SK-N-SH treated with all-trans-retinoic acid at 6 μM for 48 hours (cell line): ENCODE data around the gene ELOVL6.

Source experiments
- ATAC-seq: fragments of 200-7000 bp; cut with Tn5 transposase; 3 replicates; pipeline ENCODE4 v1.9.1; 2020; ENCODE audit warnings: mild to moderate bottlenecking, moderate library complexity
- ARNTL ChIP-seq: fragments of 450-650 bp; formaldehyde crosslinking; IDR thresholded peaks from 2 replicates; pipeline ENCODE4 v1.5.0; 2020; ENCODE audit warnings: low read depth, mild to moderate bottlenecking, moderate library complexity, borderline replicate concordance
- BACH2 ChIP-seq: fragments of 250-450 bp; sonication (Bioruptor Pico); IDR thresholded peaks from 2 replicates; pipeline ENCODE4 v1.9.0; 2021; ENCODE audit warnings: mild to moderate bottlenecking, borderline replicate concordance
- CSDC2 ChIP-seq: fragments of 250-450 bp; sonication (Bioruptor Pico); IDR thresholded peaks from 2 replicates; pipeline ENCODE4 v1.5.0; 2020; ENCODE audit warnings: mild to moderate bottlenecking, moderate library complexity
- ESRRG ChIP-seq: fragments of 250-450 bp; sonication (Bioruptor Pico); IDR thresholded peaks from 2 replicates; pipeline ENCODE4 v1.6.1; 2021; ENCODE audit warnings: mild to moderate bottlenecking
- GLIS3 ChIP-seq: fragments of 250-450 bp; sonication (Bioruptor Pico); IDR thresholded peaks from 2 replicates; pipeline ENCODE4 v1.5.0; 2020; ENCODE audit warnings: mild to moderate bottlenecking, moderate library complexity
- ISL1 ChIP-seq: fragments of 250-450 bp; sonication (Bioruptor Pico); IDR thresholded peaks from 2 replicates; pipeline ENCODE4 v2.1.2; 2022; ENCODE audit warnings: mild to moderate bottlenecking, moderate library complexity
- OSR1 ChIP-seq: fragments of 250-450 bp; sonication (Bioruptor Pico); IDR thresholded peaks from 2 replicates; pipeline ENCODE4 v1.8.0; 2022; ENCODE audit warnings: moderate library complexity, mild to moderate bottlenecking, inconsistent platforms
- PPARA ChIP-seq: fragments of 250-450 bp; sonication (Bioruptor Pico); IDR thresholded peaks from 2 replicates; pipeline ENCODE4 v1.5.0; 2020; ENCODE audit warnings: mild to moderate bottlenecking, borderline replicate concordance
- RARB ChIP-seq: fragments of 250-450 bp; sonication (Bioruptor Pico); IDR thresholded peaks from 2 replicates; pipeline ENCODE4 v1.8.0; 2021; ENCODE audit warnings: mild to moderate bottlenecking, moderate library complexity
- SNAI2 ChIP-seq: fragments of 250-450 bp; sonication (Bioruptor Pico); IDR thresholded peaks from 2 replicates; pipeline ENCODE4 v1.5.0; 2020; ENCODE audit warnings: mild to moderate bottlenecking, moderate library complexity
- TCF4 ChIP-seq: fragments of 250-450 bp; sonication (Bioruptor Pico); IDR thresholded peaks from 2 replicates; pipeline ENCODE4 v1.8.0; 2021; ENCODE audit warnings: mild to moderate bottlenecking, moderate library complexity, borderline replicate concordance
- TOX ChIP-seq: fragments of 250-450 bp; sonication (Bioruptor Pico); IDR thresholded peaks from 2 replicates; pipeline ENCODE4 v1.8.0; 2021; ENCODE audit warnings: mild to moderate bottlenecking, moderate library complexity, borderline replicate concordance
- ZC3H10 ChIP-seq: fragments of 250-450 bp; sonication (Bioruptor Pico); IDR thresholded peaks from 2 replicates; pipeline ENCODE4 v1.5.1; 2021; ENCODE audit warnings: mild to moderate bottlenecking, moderate library complexity
- ZFP3 ChIP-seq: fragments of 250-450 bp; sonication (Bioruptor Pico); IDR thresholded peaks from 2 replicates; pipeline ENCODE4 v1.5.0; 2020; ENCODE audit warnings: mild to moderate bottlenecking, moderate library complexity
- ZFP30 ChIP-seq: fragments of 450-650 bp; formaldehyde crosslinking; IDR thresholded peaks from 2 replicates; pipeline ENCODE4 v1.5.0; 2022; ENCODE audit warnings: mild to moderate bottlenecking, moderate library complexity
- ZNF565 ChIP-seq: fragments of 450-650 bp; formaldehyde crosslinking; conservative IDR thresholded peaks from 2 replicates; pipeline ENCODE4 v1.5.0; 2020; ENCODE audit warnings: low read depth, mild to moderate bottlenecking, moderate library complexity
- ZNF70 ChIP-seq: fragments of 450-650 bp; formaldehyde crosslinking; IDR thresholded peaks from 2 replicates; pipeline ENCODE4 v1.5.0; 2020; ENCODE audit warnings: mild to moderate bottlenecking, moderate library complexity
- ZNF8 ChIP-seq: fragments of 450-650 bp; formaldehyde crosslinking; IDR thresholded peaks from 2 replicates; pipeline ENCODE4 v1.5.0; 2020; ENCODE audit warnings: mild to moderate bottlenecking, moderate library complexity
- TF ChIP-seq, protein P1 (sequence below): fragments of 250-450 bp; sonication (Bioruptor Pico); IDR thresholded peaks from 2 replicates; pipeline ENCODE4 v1.5.0; 2020; ENCODE audit warnings: mild to moderate bottlenecking, moderate library complexity
- TF ChIP-seq, protein P2 (sequence below): fragments of 250-450 bp; sonication (Bioruptor Pico); IDR thresholded peaks from 2 replicates; pipeline ENCODE4 v1.5.1; 2021; ENCODE audit warnings: mild to moderate bottlenecking, moderate library complexity
- TF ChIP-seq, protein P3 (sequence below): fragments of 250-450 bp; sonication (Bioruptor Pico); IDR thresholded peaks from 2 replicates; pipeline ENCODE4 v1.8.0; 2020; ENCODE audit warnings: mild to moderate bottlenecking, moderate library complexity, borderline replicate concordance
- TF ChIP-seq, protein P4 (sequence below): fragments of 250-450 bp; sonication (Bioruptor Pico); IDR thresholded peaks from 2 replicates; pipeline ENCODE4 v1.5.1; 2020; ENCODE audit warnings: low read depth, mild to moderate bottlenecking, moderate library complexity

The ELOVL6 gene

DNA sequence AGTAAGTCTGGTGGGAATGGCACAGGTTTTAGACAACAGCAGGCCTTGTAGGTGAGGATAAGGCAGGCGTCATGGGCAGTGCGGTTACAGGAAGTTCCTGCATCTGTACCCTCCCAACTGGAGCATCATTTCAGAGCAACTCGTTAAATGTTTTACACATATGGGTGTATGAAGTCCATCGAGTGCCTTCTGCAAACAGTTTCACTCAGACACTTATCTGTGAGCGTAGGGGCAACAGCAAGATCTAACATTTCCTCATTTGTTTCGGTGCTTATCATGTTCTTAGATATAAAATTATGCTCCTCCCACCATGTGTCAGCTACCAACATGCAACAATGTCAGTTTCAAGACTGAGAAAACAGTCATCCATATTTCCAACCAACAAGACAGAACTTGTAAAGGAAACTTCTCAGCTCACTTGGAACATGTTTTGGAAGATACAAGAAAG lies 69.9 kb downstream of the ELOVL6 start:
- no peak for ATAC-seq
- TF ChIP-seq, protein P1, sequence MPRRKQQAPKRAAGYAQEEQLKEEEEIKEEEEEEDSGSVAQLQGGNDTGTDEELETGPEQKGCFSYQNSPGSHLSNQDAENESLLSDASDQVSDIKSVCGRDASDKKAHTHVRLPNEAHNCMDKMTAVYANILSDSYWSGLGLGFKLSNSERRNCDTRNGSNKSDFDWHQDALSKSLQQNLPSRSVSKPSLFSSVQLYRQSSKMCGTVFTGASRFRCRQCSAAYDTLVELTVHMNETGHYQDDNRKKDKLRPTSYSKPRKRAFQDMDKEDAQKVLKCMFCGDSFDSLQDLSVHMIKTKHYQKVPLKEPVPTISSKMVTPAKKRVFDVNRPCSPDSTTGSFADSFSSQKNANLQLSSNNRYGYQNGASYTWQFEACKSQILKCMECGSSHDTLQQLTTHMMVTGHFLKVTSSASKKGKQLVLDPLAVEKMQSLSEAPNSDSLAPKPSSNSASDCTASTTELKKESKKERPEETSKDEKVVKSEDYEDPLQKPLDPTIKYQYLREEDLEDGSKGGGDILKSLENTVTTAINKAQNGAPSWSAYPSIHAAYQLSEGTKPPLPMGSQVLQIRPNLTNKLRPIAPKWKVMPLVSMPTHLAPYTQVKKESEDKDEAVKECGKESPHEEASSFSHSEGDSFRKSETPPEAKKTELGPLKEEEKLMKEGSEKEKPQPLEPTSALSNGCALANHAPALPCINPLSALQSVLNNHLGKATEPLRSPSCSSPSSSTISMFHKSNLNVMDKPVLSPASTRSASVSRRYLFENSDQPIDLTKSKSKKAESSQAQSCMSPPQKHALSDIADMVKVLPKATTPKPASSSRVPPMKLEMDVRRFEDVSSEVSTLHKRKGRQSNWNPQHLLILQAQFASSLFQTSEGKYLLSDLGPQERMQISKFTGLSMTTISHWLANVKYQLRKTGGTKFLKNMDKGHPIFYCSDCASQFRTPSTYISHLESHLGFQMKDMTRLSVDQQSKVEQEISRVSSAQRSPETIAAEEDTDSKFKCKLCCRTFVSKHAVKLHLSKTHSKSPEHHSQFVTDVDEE (CRISPR knock-in tag): no peak
- TF ChIP-seq OSR1 (no peak), ARNTL (no peak), TOX (CRISPR knock-in tag) (no peak), ZFP30 (CRISPR knock-in tag) (no peak), ZC3H10 (CRISPR knock-in tag) (no peak), TCF4 (no peak), CSDC2 (CRISPR knock-in tag) (no peak), ZNF8 (CRISPR knock-in tag) (no peak), ISL1 (no peak), RARB (CRISPR knock-in tag) (no peak)
- TF ChIP-seq, protein P2, sequence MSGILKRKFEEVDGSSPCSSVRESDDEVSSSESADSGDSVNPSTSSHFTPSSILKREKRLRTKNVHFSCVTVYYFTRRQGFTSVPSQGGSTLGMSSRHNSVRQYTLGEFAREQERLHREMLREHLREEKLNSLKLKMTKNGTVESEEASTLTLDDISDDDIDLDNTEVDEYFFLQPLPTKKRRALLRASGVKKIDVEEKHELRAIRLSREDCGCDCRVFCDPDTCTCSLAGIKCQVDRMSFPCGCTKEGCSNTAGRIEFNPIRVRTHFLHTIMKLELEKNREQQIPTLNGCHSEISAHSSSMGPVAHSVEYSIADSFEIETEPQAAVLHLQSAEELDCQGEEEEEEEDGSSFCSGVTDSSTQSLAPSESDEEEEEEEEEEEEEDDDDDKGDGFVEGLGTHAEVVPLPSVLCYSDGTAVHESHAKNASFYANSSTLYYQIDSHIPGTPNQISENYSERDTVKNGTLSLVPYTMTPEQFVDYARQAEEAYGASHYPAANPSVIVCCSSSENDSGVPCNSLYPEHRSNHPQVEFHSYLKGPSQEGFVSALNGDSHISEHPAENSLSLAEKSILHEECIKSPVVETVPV (CRISPR knock-in tag): no peak

DNA sequence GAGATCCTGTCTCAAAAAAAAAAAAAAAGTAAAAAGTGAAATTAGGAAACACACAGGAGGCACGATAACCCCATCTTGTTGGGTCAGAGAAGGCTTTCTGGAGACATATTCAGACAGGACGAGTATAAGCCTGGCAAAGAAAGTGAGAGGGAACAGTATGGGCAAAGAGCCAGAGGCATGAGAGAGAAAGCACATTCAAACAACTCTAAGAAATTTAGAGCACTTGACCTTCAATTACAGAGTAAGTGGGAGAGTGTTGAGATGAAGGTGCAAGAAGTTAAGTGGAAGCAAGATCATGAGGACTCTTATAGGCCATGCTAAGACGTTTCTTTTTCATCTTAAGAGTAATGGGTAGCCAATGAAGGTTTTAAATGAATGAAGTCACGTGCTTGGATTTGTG lies 70.4 kb downstream of the ELOVL6 start:
- TF ChIP-seq ZFP3 (CRISPR knock-in tag) (no peak), OSR1 (no peak), TCF4 (no peak), ZNF565 (CRISPR knock-in tag) (no peak), ESRRG (CRISPR knock-in tag) (no peak), ZNF70 (no peak), ZC3H10 (CRISPR knock-in tag) (no peak), SNAI2 (CRISPR knock-in tag) (no peak), GLIS3 (CRISPR knock-in tag) (no peak), ISL1 (no peak), ZNF8 (CRISPR knock-in tag) (no peak), CSDC2 (CRISPR knock-in tag) (no peak), RARB (CRISPR knock-in tag) (no peak), ZFP30 (CRISPR knock-in tag) (no peak), BACH2 (no peak)
- TF ChIP-seq, protein P3, sequence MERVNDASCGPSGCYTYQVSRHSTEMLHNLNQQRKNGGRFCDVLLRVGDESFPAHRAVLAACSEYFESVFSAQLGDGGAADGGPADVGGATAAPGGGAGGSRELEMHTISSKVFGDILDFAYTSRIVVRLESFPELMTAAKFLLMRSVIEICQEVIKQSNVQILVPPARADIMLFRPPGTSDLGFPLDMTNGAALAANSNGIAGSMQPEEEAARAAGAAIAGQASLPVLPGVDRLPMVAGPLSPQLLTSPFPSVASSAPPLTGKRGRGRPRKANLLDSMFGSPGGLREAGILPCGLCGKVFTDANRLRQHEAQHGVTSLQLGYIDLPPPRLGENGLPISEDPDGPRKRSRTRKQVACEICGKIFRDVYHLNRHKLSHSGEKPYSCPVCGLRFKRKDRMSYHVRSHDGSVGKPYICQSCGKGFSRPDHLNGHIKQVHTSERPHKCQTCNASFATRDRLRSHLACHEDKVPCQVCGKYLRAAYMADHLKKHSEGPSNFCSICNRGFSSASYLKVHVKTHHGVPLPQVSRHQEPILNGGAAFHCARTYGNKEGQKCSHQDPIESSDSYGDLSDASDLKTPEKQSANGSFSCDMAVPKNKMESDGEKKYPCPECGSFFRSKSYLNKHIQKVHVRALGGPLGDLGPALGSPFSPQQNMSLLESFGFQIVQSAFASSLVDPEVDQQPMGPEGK (CRISPR knock-in tag): no peak
- TF ChIP-seq, protein P2 (CRISPR knock-in tag): no peak
- ATAC-seq: no peak

DNA sequence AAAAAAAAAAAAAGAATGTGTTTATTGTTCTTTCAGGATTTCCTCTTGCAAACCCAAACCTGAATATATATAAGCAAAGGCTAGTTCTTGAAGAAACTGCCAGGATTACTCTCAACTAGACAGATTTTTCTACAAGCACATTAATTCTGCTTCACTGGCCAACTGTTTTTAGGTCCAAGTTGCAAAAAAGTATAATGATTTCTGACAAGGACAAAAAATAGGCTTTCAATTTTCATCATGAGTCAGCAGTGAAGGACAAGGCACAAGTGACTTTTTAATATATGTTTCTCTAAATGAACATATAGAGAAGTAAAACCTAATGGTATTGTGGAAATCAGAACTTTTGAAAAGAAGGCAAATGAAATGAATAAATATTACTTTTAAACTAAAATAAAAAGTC lies 73.7 kb downstream of the ELOVL6 start:
- no peak for ATAC-seq
- no peak for TF ChIP-seq ZNF565 (CRISPR knock-in tag)
- no peak for TF ChIP-seq ZC3H10 (CRISPR knock-in tag)
- TF ChIP-seq ZNF8 (CRISPR knock-in tag): no peak
- TF ChIP-seq, protein P2 (CRISPR knock-in tag): no peak
- no peak for TF ChIP-seq ARNTL
- no peak for TF ChIP-seq TOX (CRISPR knock-in tag)
- TF ChIP-seq GLIS3 (CRISPR knock-in tag): no peak
- TF ChIP-seq TCF4: no peak
- TF ChIP-seq RARB (CRISPR knock-in tag): no peak
- TF ChIP-seq ZNF70: no peak
- no peak for TF ChIP-seq PPARA (CRISPR knock-in tag)
- no peak for TF ChIP-seq ZFP30 (CRISPR knock-in tag)
- TF ChIP-seq, protein P4, sequence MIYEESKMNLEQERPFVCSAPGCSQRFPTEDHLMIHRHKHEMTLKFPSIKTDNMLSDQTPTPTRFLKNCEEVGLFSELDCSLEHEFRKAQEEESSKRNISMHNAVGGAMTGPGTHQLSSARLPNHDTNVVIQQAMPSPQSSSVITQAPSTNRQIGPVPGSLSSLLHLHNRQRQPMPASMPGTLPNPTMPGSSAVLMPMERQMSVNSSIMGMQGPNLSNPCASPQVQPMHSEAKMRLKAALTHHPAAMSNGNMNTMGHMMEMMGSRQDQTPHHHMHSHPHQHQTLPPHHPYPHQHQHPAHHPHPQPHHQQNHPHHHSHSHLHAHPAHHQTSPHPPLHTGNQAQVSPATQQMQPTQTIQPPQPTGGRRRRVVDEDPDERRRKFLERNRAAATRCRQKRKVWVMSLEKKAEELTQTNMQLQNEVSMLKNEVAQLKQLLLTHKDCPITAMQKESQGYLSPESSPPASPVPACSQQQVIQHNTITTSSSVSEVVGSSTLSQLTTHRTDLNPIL (CRISPR knock-in tag): no peak
- TF ChIP-seq SNAI2 (CRISPR knock-in tag): no peak
- TF ChIP-seq, protein P3 (CRISPR knock-in tag): no peak
- no peak for TF ChIP-seq ESRRG (CRISPR knock-in tag)
- TF ChIP-seq OSR1: no peak
- no peak for TF ChIP-seq ISL1
